Measurements from ENCODE around the gene SUFU.
"Not testable (repeated sequence)": the region's sequence is repeated elsewhere in the genome, so short reads cannot be mapped to it uniquely, and the experiment has no call there.

The SUFU gene

GRCh38 chr10:102665904-102666509 lies 162.2 kb downstream of the SUFU start:
- Histone ChIP-seq H3K9ac (no peak overlapping the region), H3K4me3 (ENCODE audit: low read depth, low read length) (no peak overlapping the region), H3K4me1 (peaks cover 13% of the 10 kb centered on the region), H3K9me3 (ENCODE audit: control insufficient read depth, low read length) (no peaks in the 10 kb centered on the region), H2AFZ (peak overlapping the region; percentile 7), H3K36me3 (ENCODE audit: control insufficient read depth, insufficient read depth, low read length) (no peaks in the 10 kb centered on the region), H3K27ac (no peak overlapping the region), H3K27me3 (ENCODE audit: control insufficient read depth, insufficient read depth, low read length) (no peaks in the 10 kb centered on the region), H3K4me2 (ENCODE audit: low read length) (no peak overlapping the region), H3K79me2 (no peaks in the 10 kb centered on the region)
- TF ChIP-seq CTCF (IDR thresholded peaks at IDR 0.05): no peak

GRCh38 chr10:102667411-102667810 lies 163.6 kb downstream of the SUFU start:
- H3K27ac ChIP-seq; H3K9ac ChIP-seq; H3K4me3 ChIP-seq (ENCODE audit: low read depth, low read length); H2AFZ ChIP-seq; H3K9me3 ChIP-seq (ENCODE audit: control insufficient read depth, low read length); H3K27me3 ChIP-seq (ENCODE audit: control insufficient read depth, insufficient read depth, low read length); H3K36me3 ChIP-seq (ENCODE audit: control insufficient read depth, insufficient read depth, low read length); H3K4me1 ChIP-seq; H3K4me2 ChIP-seq (ENCODE audit: low read length); H3K79me2 ChIP-seq: not testable (repeated sequence)

- Histone ChIP-seq H3K9ac (no peak overlapping the region), H3K79me2 (no peaks in the 10 kb centered on the region), H3K36me3 (ENCODE audit: control insufficient read depth, insufficient read depth, low read length) (no peaks in the 10 kb centered on the region), H2AFZ (no peak overlapping the region), H3K27ac (no peak overlapping the region), H3K4me1 (peaks cover 16% of the 10 kb centered on the region), H3K27me3 (ENCODE audit: control insufficient read depth, insufficient read depth, low read length) (no peaks in the 10 kb centered on the region), H3K4me3 (ENCODE audit: low read depth, low read length) (no peak overlapping the region), H3K4me2 (ENCODE audit: low read length) (no peak overlapping the region), H3K9me3 (ENCODE audit: control insufficient read depth, low read length) (no peaks in the 10 kb centered on the region)
- TF ChIP-seq CTCF (IDR thresholded peaks at IDR 0.05): no peak
These were observed 164.7 kb downstream of the SUFU start for GRCh38 chr10:102668326-102669107.

- H3K9ac ChIP-seq: no peak overlapping the region
These were observed 165.7 kb downstream of the SUFU start for GRCh38 chr10:102669206-102670064.

More at GRCh38 chr10:102669206-102670064, 165.7 kb downstream of the SUFU start:
- Histone ChIP-seq H3K27me3 (ENCODE audit: control insufficient read depth, insufficient read depth, low read length) (no peaks in the 10 kb centered on the region), H3K4me1 (peaks cover 25% of the 10 kb centered on the region), H3K4me3 (ENCODE audit: low read depth, low read length) (no peak overlapping the region), H2AFZ (no peak overlapping the region), H3K36me3 (ENCODE audit: control insufficient read depth, insufficient read depth, low read length) (no peaks in the 10 kb centered on the region), H3K79me2 (no peaks in the 10 kb centered on the region), H3K9me3 (ENCODE audit: control insufficient read depth, low read length) (no peaks in the 10 kb centered on the region), H3K27ac (no peak overlapping the region), H3K4me2 (ENCODE audit: low read length) (no peak overlapping the region)
- peak; percentile 20 for TF ChIP-seq CTCF (IDR thresholded peaks at IDR 0.05)
